RPMI8226 (cell line): ENCODE data around the gene LAIR2.
"Not testable (repeated sequence)": the region's sequence is repeated elsewhere in the genome, so short reads cannot be mapped to it uniquely, and the experiment has no call there.

Source experiments
- DNase-seq: peaks from one replicate; pipeline ENCODE4 v3.0.0-alpha.2; 2015

Gene LAIR2

GRCh38 chr19:54495284-54495683, 7.3 kb upstream of the LAIR2 start:
- DNase-seq, result not testable (repeated sequence)

GRCh38 chr19:54497747-54498450, 4.7 kb upstream of the LAIR2 start:
- peak; percentile 40 for DNase-seq

GRCh38 chr19:54498451-54498772, 4.2 kb upstream of the LAIR2 start:
- DNase-seq, result not testable (repeated sequence)

GRCh38 chr19:54505542-54505941, 2.9 kb downstream of the LAIR2 start:
- not testable (repeated sequence) for DNase-seq

- no peak for DNase-seq
Measured at GRCh38 chr19:54506079-54506478, 3.4 kb downstream of the LAIR2 start.

DNA sequence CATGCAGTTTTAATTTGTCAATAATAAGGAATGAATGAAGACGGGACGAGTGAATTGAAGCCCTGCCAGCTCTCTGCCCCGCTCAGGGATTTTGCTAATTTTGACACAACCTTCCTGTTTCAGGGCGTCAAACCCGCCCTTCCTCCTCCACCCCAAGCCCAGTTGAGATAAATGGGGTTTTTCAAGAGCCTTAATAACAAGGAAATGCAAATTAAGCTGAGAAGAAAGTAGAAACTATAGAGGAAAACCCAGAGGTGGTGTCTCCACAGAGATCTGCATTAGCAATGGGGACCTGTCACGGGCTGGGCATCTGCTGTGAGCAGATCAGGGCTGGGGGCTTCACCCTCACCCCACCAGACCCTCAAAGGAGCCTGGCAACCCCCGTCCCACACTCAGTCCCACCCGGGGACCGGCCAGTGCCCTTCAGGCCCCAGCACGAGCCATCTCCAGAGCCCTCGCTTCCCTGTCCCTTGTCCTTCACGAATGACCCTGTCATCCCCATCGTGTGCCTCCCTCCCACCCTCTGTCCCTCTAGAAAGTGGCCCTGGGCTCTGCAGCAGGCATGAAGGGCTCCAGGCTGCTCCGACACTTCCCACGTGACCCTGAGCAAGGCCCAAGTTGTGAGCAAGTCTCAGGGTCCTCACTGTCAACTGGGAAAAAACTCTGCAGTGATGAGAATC, 4.5 kb downstream of the LAIR2 start:
- not testable (repeated sequence) for DNase-seq

- DNase-seq, result no peak
Measured at GRCh38 chr19:54507824-54508223, 5.2 kb downstream of the LAIR2 start.

DNA sequence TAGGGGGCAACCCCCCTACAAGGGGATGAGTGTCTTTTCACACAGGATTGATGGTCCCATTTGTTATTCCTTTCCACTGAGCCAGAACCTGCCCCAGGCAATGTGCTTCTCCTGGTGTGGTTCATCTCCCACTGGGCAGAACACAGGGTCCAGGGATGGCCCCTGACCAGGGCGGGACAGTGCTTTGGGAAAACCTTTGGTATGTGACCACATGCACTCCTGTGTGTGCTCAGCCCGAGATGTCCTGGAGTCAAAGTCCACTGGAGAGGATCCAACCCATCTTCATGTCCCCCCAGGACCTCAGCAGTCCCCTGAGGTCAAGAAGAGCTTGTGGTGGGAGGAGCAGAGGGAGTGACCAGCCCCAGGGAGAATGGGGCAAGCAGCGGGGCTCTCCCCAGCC, 5.9 kb downstream of the LAIR2 start:
- DNase-seq, result not testable (repeated sequence)

DNA sequence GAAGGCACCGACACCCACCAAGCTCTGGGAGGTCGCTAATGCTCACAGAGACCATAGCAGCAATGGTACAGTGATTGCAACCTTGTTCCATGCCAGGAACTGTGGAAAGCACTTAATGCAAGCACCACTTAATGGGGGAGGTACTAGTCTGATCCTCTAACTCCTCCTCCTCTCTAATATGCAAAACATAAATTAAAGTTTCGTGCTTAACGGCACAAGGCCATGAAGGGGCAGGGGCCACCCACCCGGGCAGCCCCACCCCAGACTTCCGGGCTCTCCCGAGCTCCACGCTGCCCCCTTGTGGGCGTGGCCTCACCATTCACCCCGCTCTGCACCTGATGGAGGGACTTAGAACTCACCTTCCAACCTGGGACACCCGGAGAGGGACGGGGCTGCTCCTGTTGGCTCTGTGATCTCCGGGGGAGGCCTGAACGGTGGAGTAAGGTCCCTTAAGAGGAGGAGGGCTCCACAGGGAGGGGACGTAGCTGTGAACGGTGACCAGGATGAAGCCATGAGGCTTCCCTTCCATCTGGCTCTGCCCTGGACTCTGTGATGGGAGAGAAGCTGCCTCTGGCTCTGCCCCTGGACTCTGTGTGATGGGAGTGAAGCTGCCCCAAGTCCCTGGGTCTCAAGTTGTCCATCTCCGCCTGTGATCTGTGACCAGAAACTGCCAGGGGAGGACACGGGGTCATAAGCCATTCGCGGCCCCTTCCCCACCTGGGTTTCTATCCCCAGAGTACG, 6.7 kb downstream of the LAIR2 start:
- DNase-seq, result not testable (repeated sequence)

- DNase-seq, result no peak
Measured at GRCh38 chr19:54515156-54515555, 12.5 kb downstream of the LAIR2 start.

- peak; percentile 79 for DNase-seq
Measured at GRCh38 chr19:54517483-54517882, 14.9 kb downstream of the LAIR2 start.

DNA sequence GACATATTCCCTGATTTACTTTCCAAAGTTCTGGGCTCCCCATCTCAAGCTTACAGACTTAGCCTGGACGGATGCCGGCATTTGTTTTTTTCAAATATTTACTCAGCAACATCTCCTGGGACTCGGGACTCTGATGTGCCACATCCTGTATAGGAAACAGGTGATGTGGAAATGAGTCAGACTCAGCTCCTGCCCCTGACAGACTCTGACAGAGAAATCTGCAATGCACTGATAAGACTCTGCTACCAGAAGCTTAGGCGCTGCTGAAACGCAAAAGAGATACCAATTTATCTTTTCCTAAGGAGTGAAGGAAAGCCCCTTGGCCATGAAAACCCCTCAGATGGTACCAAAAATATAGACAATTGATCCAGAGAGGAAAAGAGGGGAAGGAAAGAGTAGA, 16.2 kb downstream of the LAIR2 start:
- no peak for DNase-seq

- DNase-seq, result no peak
Measured at GRCh38 chr19:54521022-54521859, 18.6 kb downstream of the LAIR2 start.

DNA sequence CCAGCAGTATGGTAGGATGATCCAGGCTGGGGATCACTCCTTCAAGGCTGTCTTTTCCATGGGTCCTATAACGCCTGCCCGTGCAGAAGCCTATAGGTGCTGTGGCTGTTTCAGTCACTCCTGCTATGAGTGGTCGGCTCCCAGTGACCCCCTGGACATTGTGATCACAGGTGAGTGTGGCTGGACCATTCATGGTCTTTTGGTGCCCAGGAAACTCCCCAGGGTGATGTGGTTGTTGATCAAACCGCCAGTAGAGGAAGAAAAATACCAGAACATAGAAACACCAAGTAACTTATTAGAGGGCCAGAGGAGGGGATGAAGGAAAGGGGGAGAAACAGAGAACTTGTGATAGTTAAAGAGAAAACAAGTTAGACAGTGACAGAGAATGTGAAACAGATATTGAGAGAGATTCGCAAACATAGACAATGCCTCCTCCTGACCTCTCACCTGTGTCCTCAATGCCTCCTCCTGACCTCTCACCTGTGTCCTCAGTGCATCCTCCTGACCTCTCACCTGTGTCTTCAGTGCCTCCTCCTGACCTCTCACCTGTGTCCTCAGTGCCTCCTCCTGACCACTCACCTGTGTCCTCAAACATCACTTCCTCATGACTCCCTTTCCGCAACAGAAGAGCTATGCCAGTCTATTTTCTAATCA, 19.4 kb downstream of the LAIR2 start:
- DNase-seq, result no peak

- DNase-seq, result peak; percentile 70
Measured at GRCh38 chr19:54523403-54523802, 20.8 kb downstream of the LAIR2 start.

DNA sequence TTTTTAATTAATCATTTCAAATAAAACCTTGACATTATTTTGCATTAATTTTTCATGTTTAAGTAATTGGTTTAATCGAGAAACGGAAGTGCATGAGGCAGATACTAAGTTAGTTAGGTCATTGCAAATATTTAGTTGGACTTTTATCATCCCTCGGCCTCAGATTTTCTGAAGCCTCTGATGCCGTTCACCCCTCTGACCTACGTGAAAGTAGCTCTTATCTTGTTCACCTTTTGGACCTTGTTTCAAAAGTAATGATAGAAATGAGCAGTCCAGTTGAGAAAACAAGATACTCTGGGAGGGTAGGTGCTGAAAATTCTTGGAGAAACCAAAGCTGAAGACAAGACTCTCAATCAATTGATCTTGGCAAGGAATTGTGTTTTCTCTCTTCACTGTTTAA, 23.0 kb downstream of the LAIR2 start:
- no peak for DNase-seq

GRCh38 chr19:54526972-54527371, 24.3 kb downstream of the LAIR2 start:
- no peak for DNase-seq

GRCh38 chr19:54530866-54531265, 28.2 kb downstream of the LAIR2 start:
- no peak for DNase-seq

DNA sequence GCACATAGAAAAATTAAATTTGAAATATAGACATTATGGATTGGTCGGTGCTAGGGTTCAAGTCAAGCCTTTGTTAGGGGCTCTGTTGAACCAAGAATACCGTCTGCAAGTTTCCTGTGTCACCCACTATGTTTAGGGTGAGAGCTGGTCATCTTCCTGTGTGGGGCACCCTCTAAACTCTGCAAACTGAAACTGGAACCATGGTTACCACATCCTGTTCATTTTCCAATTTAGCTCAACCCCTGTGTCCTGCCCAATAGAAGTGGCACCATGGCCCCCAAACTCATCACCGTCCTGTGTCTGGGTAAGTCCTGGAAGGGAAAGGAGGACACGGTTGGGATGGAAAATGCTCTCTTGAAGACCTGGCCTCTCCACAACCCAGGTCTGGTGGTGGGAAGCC, 29.9 kb downstream of the LAIR2 start:
- peak; percentile 56 for DNase-seq

- DNase-seq, result no peak
Measured at GRCh38 chr19:54533476-54533875, 30.8 kb downstream of the LAIR2 start.

DNA sequence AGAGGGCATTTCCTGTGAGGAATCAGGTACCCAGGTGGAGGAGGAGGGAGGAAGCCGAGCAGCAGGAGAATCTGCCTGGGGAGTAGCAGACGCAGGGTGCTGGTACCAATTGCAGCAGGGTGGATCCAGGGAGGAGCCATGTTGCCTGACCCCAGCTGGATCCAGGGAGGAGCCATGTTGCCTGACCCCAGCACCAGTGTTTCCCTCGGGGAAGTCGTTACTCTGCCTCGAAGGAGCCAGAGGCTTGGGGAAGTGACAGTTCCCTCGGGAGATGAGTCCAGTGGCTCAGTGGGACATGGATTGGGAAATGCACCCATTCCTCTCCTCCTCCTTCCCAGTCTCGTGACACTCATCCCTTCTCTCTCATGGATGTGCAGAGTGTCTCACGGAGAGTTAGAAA, 31.5 kb downstream of the LAIR2 start:
- DNase-seq, result no peak

GRCh38 chr19:54535601-54536000, 33.0 kb downstream of the LAIR2 start:
- DNase-seq, result no peak

GRCh38 chr19:54536956-54537355, 34.3 kb downstream of the LAIR2 start:
- no peak for DNase-seq
